NCI-H1436 treated with DMSO at 0.1 percent for 48 hours (cell line): ENCODE results near the gene NCOA3.
"Not testable (repeated sequence)": the region's sequence is repeated elsewhere in the genome, so short reads cannot be mapped to it uniquely, and the experiment has no call there.

Experiments
- DNase-seq: peaks from one replicate; lab custom pipeline; 2025; lab: John Stamatoyannopoulos, UW

The NCOA3 gene

GRCh38 chr20:47535994-47536393 is 34.3 kb downstream of the NCOA3 start:
- no peak for DNase-seq

- DNase-seq, result no peak
Measured at GRCh38 chr20:47540443-47541354, 39.0 kb downstream of the NCOA3 start.

GRCh38 chr20:47541355-47541922 is 39.8 kb downstream of the NCOA3 start:
- DNase-seq, result no peak

DNA sequence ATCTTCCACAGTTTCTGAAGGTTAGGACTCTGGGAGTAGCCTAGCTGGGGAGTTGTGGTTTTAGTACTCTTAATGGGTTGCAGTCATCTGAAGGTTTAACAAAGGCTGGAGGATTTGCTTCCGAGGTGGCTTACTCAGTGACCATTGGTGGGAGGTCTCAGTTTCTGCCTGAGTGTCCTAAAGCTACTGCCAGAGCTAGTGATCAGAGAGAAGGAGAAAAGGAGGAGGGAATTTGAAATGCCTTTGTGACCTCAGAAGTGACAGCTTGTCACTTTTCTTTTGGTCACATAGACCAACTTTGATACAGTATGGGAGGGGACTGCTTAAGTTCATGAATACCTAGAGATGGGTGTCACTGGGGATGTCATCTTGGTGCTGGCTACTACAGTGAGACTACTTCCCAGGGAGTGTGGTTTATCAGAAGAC is 41.3 kb downstream of the NCOA3 start:
- DNase-seq, result no peak

- no peak for DNase-seq
Measured at GRCh38 chr20:47544240-47544639, 42.6 kb downstream of the NCOA3 start.

- DNase-seq, result no peak
Measured at GRCh38 chr20:47544852-47545251, 43.2 kb downstream of the NCOA3 start.

GRCh38 chr20:47545499-47545898 is 43.8 kb downstream of the NCOA3 start:
- DNase-seq, result no peak

DNA sequence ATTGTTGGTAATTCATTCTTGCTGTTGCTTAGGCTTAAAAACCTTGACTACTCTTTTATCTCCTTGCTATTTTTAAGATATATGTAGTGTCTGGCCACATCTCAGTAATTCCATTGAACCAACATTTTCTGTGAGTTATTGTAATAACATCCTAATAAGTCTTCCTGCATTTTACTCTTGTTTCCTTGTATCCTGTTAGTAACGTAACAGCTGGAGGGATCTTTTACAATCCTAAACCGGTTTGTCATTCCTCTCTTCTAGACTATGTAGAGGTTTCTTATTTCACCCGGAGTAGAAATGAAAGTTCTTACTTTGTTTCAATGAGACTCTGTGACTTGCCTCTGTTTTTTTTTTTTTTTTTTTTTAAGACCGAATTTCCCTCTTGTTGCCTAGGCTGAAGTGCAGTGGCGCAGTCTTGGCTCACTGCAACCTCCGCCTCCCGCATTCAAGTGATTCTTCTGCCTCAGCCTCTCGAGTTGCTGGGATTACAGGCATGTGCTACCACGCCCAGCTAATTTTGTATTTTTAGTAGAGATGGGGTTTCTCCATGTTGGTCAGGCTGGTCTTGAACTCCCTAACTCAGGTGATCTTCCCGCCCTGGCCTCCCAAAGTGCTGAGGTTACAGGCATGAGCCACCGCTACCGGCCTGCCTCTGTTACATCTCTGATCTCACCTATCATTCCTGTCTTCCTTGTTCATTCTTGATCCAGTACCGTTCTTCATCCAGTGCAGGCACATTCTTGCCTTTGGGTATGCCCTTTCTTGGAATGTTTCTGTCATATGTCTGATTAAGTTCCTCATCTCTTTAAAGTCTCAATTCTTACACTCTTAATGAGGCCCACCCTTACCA is 44.7 kb downstream of the NCOA3 start:
- DNase-seq, result no peak

DNA sequence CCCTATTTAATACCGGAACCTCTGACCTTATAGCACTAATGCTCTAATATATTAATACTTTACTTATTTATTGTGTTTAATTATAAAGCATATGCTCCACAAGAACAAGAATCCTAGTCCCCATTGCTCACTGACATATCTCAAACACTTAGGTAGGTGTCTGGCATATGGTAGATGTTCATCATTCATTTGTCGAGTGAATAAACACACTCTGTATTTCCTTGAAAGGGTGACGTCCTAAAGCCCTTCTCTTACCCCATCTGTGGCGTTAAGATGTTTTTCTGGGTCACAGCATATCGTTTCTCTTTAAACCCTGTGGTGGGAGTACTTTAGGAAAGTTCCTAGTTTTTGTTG is 45.3 kb downstream of the NCOA3 start:
- DNase-seq, result no peak

- DNase-seq, result no peak
Measured at GRCh38 chr20:47549671-47550070, 48.0 kb downstream of the NCOA3 start.

DNA sequence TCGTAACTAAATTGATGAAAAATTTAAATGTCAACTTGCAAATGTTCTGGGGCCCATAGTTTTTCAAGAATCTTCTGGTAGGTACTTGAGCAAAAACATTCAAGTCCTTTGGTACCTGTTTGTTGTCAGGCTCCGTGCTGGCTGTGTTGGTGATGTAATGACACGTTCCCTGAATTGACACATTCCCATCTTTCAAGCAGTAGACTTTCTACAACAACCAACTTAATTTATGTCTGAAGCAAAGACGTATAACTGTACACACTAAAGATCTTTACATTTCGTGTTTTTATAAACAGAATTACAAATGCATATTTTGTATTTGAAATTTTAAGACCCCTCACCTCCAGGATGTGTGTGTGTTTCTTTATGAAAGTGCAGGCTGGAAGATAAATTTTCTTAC is 49.5 kb downstream of the NCOA3 start:
- no peak for DNase-seq

GRCh38 chr20:47551841-47552240 is 50.2 kb downstream of the NCOA3 start:
- DNase-seq, result no peak

- no peak for DNase-seq
Measured at GRCh38 chr20:47552996-47553395, 51.3 kb downstream of the NCOA3 start.

DNA sequence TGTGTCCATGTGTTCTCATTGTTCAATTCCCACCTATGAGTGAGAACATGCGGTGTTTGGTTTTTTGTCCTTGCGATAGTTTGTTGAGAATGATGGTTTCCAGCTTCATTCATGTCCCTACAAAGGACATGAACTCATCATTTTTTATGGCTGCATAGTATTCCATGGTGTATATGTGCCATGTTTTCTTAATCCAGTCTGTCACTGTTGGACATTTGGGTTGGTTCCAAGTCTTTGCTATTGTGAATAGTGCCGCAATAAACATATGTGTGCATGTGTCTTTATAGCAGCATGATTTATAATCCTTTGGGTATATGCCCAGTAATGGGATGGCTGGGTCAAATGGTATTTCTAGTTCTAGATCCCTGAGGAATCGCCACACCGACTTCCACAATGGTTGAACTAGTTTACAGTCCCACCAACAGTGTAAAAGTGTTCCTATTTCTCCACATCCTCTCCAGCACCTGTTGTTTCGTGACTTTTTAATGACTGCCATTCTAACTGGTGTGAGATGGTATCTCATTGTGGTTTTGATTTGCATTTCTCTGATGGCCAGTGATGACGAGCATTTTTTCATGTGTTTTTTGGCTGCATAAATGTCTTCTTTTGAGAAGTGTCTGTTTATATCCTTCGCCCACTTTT is 52.0 kb downstream of the NCOA3 start:
- DNase-seq, result not testable (repeated sequence)

DNA sequence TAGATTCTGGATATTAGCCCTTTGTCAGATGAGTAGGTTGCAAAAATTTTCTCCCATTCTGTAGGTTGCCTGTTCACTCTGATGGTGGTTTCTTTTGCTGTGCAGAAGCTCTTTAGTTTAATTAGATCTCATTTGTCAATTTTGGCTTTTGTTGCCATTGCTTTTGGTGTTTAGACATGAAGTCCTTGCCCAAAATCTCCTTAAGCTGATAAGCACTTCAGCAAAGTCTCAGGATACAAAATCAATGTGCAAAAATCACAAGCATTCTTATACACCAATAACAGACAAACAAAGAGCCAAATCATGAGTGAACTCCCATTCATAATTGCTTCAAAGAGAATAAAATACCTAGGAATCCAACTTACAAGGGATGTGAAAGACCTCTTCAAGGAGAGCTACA is 52.6 kb downstream of the NCOA3 start:
- not testable (repeated sequence) for DNase-seq

GRCh38 chr20:47557218-47557617 is 55.5 kb downstream of the NCOA3 start:
- no peak for DNase-seq

- no peak for DNase-seq
Measured at GRCh38 chr20:47557791-47558190, 56.1 kb downstream of the NCOA3 start.

GRCh38 chr20:47558295-47559066 is 56.8 kb downstream of the NCOA3 start:
- DNase-seq, result no peak

DNA sequence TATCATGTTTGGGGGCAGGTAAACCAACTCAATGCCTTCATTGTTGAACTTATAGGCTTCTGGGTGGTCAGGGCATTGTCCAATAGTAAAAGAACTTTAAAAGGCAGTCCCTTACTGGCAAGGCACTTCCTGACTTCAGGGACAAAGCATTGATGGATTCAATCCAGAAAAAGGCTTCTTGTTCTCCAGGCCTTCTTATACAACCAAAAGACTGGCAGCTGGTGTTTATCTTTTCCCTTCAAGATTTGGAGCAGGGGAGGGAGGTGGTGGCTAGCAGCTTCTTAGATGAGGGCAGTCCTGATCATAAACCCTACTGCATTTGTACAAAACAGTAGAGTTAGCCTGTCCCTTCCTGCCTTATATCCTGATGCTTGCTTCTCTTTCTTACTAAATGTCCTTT is 57.5 kb downstream of the NCOA3 start:
- DNase-seq, result no peak

DNA sequence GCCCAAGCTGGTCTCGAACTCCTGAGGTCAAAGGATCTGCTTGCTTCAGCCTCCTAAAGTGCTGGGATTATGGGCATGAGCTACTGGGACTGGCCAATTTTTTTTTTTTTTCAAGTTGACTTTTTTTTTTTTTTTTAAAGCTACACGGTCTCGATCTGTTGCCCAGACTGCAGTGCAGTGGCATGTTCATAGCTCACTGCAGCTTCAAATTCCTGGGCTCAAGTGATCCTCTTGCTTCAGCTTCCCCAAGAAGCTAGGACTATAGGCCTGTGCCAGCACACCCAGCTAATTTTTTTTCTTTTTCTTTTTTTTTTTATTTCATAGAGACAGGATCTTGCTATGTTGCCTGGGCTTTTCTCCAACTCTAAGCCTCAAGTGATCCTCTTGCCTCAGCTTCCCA is 59.5 kb downstream of the NCOA3 start:
- no peak for DNase-seq
